Activated CD8-positive, alpha-beta memory T cell treated with anti-CD3 and anti-CD28 coated beads, Interleukin-2, amount 50 U/mL, for 1 hour (primary cell): Measurements from ENCODE around the gene CACUL1.
"Not testable (repeated sequence)": the region's sequence is repeated elsewhere in the genome, so short reads cannot be mapped to it uniquely, and the experiment has no call there.

Experiments used
- DNase-seq: peaks from one replicate; pipeline ENCODE4 v3.0.0-alpha.2; 2020; ENCODE audit errors: extremely low read depth

The CACUL1 gene

GRCh38 chr10:118754556-118755423, at the start of gene CACUL1:
Gene CACUL1 (minus strand): TSS chr10:118754970. CDS start chr10:118754762, 208 bp downstream.
- peak; percentile 100 for DNase-seq

- DNase-seq, result no peak
Observed at GRCh38 chr10:118804262-118804773, 49.5 kb upstream of the CACUL1 start.

GRCh38 chr10:118802126-118802793, 47.5 kb upstream of the CACUL1 start:
- no peak for DNase-seq

GRCh38 chr10:118800920-118801319, 46.1 kb upstream of the CACUL1 start:
- no peak for DNase-seq

- DNase-seq, result no peak
Observed at GRCh38 chr10:118799777-118800176, 45.0 kb upstream of the CACUL1 start.

GRCh38 chr10:118798231-118798662, 43.5 kb upstream of the CACUL1 start:
- DNase-seq, result no peak

GRCh38 chr10:118794971-118795370, 40.2 kb upstream of the CACUL1 start:
- DNase-seq, result not testable (repeated sequence)

- DNase-seq, result no peak
Observed at GRCh38 chr10:118793545-118793944, 38.8 kb upstream of the CACUL1 start.

- DNase-seq, result no peak
Observed at GRCh38 chr10:118792526-118792925, 37.8 kb upstream of the CACUL1 start.

- DNase-seq, result no peak
Observed at GRCh38 chr10:118790058-118790457, 35.3 kb upstream of the CACUL1 start.

GRCh38 chr10:118785551-118785950, 30.8 kb upstream of the CACUL1 start:
- DNase-seq, result no peak

- no peak for DNase-seq
Observed at GRCh38 chr10:118783776-118784545, 29.2 kb upstream of the CACUL1 start.

- not testable (repeated sequence) for DNase-seq
Observed at GRCh38 chr10:118782916-118783465, 28.2 kb upstream of the CACUL1 start.

GRCh38 chr10:118781541-118781940, 26.8 kb upstream of the CACUL1 start:
- DNase-seq, result no peak

- DNase-seq, result no peak
Observed at GRCh38 chr10:118778727-118779126, 24.0 kb upstream of the CACUL1 start.

GRCh38 chr10:118776960-118777359, 22.2 kb upstream of the CACUL1 start:
- no peak for DNase-seq

GRCh38 chr10:118776033-118776432, 21.3 kb upstream of the CACUL1 start:
- DNase-seq, result no peak

GRCh38 chr10:118775478-118775877, 20.7 kb upstream of the CACUL1 start:
- DNase-seq, result no peak

GRCh38 chr10:118773041-118773440, 18.3 kb upstream of the CACUL1 start:
- no peak for DNase-seq

GRCh38 chr10:118771976-118772375, 17.2 kb upstream of the CACUL1 start:
- DNase-seq, result no peak

- DNase-seq, result no peak
Observed at GRCh38 chr10:118769898-118770600, 15.3 kb upstream of the CACUL1 start.
